NCI-H1417 treated with DMSO at 0.1 percent for 48 hours (cell line): Measurements from ENCODE around the gene TMEM234.
"Not testable (repeated sequence)": the region's sequence is repeated elsewhere in the genome, so short reads cannot be mapped to it uniquely, and the experiment has no call there.

Source experiments
- DNase-seq: peaks from one replicate; lab custom pipeline; 2025; lab: John Stamatoyannopoulos, UW

Gene TMEM234

DNA sequence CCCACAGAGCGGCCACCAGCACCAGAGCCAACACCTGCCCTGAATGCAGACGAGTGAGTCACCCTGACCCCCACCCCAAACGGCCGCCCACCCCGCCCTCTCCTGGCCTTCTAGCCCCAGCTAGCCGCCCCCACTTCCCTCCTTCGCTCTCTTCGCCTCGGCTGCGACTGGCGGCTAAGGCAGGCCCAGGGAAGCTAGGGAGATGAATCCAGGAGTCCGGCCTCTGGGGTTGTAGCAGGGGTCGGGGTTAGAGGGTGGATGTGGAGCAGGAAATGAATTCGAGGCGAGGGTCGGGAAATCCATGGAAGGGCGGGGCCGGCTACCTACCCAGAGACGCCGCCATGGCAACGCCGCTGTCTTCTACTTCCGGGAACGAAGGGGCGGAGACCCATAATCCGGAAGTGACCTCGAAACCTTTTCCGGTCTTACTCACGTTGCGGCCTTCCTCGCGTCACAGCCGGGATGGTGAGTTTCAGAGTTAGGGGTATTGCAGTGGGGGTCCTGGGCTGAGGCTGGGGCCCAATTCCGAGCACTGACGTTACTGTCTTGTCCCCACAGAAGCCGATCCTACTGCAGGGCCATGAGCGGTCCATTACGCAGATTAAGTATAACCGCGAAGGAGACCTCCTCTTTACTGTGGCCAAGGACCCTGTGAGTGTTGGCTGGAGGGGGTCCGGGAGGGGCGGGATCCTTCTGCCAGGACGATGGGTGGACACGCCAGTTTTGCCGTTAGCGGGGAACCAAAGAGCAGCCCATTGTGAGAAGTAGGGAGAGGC lies at the start of gene TMEM234, which contains the start of gene EIF3I:
TMEM234 (minus strand) TSS at position 374 of the 776 bp plus-strand sequence; CDS start at position 343, 31 bp downstream.
EIF3I (plus strand) TSS at position 428 of the 776 bp plus-strand sequence; CDS start at position 463, 35 bp downstream.
- peak; percentile 60 for DNase-seq

DNA sequence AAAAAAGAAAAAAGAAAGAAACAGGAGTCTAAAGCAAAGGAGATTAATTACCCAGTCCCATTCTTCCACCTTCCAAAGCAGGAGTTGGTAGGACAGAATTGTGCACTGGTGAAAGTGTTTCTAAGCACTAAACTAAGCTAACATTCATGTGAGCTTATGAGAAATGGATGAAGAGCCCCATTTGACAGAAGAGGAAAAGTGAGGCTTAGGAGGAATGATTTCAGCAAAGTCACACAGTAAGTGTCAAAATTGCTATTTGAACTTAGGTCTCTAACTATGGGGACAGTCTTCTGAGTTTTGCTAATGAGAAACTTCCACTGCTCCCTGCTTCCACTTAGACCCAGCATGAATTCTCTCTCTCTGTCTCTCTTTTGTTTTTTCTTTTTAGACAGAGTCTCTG lies 47.6 kb upstream of the TMEM234 start:
- DNase-seq = no peak

GRCh38 chr1:32266921-32267591 lies 44.9 kb upstream of the TMEM234 start:
- no peak for DNase-seq

- DNase-seq = no peak
Observed at GRCh38 chr1:32265846-32266245, 43.7 kb upstream of the TMEM234 start.

DNA sequence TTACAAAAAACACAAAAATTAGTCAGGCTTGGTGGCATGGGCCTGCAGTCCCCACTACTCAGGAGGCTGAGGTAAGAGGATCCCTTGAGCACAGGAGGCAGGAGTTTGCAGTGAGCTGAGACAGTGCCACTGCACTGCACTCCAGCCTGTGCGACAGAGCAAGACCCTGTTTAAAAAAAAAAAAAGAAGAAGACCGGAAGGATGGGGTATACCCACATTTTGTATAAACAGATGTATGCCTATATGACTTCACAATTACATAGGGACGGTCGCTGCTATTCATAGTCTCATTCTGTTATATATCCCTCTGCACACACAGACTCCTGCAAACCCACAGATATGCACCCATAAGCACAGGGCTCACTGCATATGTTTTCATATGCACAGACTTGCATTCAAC lies 41.6 kb upstream of the TMEM234 start:
- DNase-seq = no peak

DNA sequence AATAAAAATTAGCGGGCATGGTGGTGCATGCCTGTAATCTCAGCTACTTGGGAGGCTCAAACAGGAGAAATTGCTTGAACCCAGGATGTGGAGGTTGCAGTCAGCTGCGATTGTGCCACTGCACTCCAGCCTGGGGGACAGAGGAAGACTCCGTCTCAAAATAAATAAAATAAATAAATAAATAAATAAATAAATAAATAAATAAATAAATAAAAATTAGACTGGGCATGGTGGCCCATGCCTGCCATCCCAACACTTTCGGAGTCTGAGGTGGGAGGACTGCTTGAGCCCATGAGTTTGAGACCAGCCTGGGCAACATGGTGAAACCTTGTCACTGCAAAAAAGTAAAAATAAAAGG lies 41.1 kb upstream of the TMEM234 start:
- not testable (repeated sequence) for DNase-seq

DNA sequence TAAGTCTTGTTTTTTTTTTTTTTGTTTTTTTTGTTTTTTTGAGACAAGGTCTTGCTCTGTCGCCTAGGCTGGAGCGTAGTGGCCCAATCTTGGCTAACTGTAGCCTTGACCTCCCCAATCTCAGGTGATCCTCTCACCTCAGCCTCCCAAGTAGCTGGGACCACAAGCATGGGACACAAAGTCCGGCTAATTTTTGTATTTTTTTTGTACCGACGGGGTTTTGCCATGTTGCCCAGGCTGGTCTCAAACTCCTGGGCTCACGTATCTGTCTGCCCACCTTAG lies 35.0 kb upstream of the TMEM234 start:
- DNase-seq = no peak

DNA sequence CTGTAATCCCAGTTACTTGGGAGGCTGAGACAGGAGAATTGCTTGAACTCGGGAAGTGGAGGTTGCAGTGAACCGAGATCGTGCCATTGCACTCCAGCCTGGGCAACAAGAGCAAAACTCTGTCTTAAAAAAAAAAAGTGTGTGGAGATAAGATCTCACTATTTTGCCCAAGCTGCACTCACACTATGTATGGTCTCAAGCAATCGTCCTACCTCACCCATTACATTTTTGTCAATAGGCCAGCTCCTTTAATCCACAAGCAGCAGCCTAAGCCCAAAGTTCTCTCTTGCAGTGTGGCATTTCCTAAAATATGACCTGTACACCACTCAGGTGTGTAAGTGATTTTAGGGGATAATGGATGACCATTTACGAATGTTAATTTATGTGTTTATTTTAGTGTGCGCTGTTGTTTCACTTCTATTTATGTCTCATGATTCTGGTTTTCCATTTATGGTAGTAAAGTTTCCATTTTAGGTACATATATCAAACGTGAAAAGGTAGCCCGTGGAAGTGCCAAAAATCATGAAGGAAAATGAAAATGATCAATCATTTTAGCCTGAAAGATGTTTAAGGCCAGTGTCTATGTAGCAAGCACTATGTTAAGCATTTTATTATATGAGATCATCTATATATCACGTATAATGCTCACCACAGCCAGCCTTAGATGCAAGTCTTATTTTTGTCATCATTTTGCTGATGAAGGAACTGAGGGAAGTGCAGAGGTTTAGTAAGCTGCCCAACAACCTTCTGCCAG lies 34.5 kb upstream of the TMEM234 start:
- DNase-seq = no peak

- no peak for DNase-seq
Observed at GRCh38 chr1:32255072-32256071, 33.2 kb upstream of the TMEM234 start.

GRCh38 chr1:32250893-32251716 lies 29.0 kb upstream of the TMEM234 start, which contains the start of gene LCK:
TSS of gene LCK (plus strand) at chr1:32251265. CDS start at chr1:32274330, 23,065 bp downstream.
- no peak for DNase-seq

DNA sequence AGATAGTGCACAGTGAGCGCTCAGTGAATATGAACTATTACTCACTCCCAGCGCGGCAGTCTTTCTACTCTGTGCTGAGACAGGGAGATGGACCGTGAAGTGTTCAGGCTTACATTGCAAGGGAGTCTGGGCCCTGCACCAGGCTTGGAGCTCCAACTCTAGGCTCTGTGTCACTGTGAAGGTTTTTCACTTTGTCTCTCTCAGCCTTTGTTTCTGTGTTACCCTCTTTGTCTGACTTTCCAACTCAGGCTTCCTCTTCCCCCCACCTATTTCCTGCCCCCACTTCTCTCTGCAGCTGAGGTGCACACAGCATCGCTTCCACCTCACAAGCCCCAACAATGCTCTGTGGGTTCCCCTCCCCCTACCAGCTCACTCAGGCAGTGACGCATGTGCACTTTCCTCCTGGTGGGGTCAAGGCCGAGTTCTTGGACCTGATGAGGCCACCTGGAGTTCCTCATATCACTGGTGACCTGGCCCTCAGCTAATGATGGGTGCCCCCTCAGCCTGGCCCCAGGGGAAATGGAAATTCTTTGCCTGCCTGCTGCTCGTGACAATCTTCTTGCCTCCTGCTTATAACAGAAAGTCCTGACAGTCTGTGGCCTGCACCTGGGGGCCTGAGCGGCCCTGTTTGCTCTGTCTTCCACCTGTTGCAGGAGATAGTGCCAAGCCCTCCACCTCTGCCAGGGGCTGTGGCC lies 27.8 kb upstream of the TMEM234 start:
- no peak for DNase-seq

- no peak for DNase-seq
Observed at GRCh38 chr1:32247983-32248889, 26.1 kb upstream of the TMEM234 start.

DNA sequence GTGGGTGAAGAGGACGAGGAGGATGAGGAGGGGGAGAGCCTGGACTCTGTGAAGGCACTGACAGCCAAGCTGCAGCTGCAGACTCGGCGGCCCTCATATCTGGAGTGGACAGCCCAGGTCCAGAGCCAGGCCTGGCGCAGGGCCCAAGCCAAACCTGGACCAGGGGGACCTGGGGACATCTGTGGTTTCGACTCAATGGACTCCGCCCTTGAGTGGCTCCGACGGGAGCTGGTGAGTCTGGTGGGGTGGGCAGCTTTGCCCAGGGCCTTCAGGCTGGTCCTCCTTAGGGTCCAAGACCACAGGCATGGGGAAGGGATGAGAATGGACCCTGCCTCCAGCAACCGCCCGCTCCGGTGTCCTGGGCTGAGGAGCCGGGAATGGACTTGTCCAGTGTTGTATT lies 25.3 kb upstream of the TMEM234 start:
- DNase-seq = no peak

DNA sequence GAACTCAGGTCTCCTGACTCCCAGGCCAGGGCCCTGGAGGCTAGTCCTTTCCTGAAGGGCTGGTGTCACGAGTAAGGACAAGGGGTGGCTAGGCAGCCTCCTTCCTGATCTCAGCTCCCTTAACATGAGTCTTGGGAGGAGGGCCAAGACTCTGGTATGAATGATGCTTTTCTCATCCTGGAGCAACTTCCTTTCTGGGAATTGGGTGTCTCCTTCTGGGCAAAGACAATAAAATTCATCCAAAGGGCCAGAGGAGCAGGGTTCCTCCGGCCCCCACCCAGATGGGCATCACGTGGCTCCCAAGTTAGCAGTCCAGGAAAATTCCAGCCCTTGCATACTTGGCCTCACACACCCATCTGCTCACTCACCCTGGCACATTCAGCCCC lies 24.7 kb upstream of the TMEM234 start, which contains the start of gene FAM167B:
FAM167B (plus strand) TSS at position 335 of the 386 bp plus-strand sequence. CDS start 200 bp downstream, outside the sequence.
- no peak for DNase-seq

- no peak for DNase-seq
Observed at GRCh38 chr1:32242341-32242851, 20.2 kb upstream of the TMEM234 start.

DNA sequence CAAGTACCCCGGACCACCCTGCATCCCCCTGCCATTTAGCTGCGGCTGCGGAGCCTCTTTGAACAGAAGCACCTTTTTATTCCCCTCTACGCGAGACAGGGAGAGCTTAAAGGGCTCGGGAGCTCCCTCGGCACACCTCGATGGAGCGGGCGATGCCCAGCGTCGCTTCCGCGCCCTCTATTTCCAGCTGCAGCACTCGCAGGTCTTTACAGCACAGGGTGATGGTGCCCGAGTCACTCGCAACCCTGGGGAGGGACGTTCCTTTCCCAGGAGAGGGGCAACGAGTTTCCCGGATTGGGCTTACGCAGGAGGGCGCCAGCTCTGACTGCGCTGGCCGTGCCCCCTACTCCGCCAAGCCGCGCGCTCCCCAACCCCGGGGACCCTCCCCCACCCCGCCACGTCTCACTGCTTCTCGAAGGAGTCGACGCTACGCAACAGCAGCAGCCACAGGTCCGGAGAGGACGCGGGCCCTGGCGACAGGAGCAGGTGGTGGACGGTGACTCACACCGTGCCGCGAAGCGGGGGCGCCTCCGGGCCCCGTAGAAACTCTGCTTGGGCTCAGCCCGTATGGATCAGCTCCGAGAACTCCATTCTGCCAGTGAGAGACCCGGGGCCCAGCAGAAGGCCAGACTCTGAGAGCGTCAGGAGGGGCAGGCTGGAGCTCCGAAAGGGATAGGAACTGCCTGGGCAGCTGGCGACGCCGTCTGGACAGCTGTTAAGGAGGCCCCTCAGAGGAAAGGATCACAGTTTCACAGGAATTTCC lies 19.0 kb upstream of the TMEM234 start:
- no peak for DNase-seq

GRCh38 chr1:32240140-32240951 lies 18.2 kb upstream of the TMEM234 start:
- peak; percentile 42 for DNase-seq
